ENCODE results near the gene PCK2. TPM values are rescaled to one million over a fixed set of nuclear protein-coding genes. Genes with fewer than 3 reads are reported as not detected.

The PCK2 gene
- total and polyA plus RNA-seq, 2 donors (not counting 3 experiments of a cell fraction or from before 2014, with no cell fraction given): 23.5 to 24.5 TPM

DNA sequence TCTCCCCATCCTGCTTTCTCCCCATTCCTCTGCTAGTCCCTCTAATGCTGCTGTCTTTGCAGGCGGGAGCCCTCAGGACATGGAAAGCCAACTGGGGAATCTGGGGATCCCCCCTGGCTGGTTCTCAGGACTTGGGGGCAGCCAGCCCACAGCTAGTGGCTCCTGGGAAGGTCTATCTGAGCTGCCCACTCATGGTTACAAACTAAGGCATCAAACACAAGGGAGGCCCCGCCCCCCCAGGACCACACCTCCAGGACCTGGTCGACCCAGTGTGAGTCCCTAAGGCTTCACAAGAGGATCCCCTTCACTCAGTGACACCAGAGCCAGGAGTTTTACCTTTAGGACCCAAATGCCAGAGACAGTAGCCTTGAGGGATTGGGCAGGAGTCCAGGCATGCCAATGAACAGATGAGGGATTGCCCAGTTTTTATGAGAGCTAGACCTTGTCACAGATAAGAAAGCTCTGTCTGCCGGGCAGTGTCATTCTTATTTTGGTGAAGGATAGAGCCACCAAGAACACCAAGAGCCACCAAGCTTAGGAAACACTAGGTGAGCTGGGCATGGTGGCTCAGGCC lies 30.8 kb upstream of the PCK2 start:
- no peak overlapping the region for H3K9ac ChIP-seq (replicated peaks; ENCODE audit: extremely low read depth, insufficient read depth, low read length)
- dilution Hi-C loops (cut with MboI; ENCODE audit: extremely low pct_ligation_motif_present, low sequenced_read_pairs): no loop called here
- POLR2A ChIA-PET: no interaction called here

More for the DNA sequence above, 30.8 kb upstream of the PCK2 start:
- no peaks in the 10 kb centered on the region for H3K4me1 ChIP-seq (ENCODE audit: control insufficient read depth, extremely low read depth, insufficient read depth, low read length)
- H3K4me2 ChIP-seq (ENCODE audit: insufficient read depth, low read length): no peak overlapping the region
- intact Hi-C loops (cut with micrococcal nuclease): no loop called here
- H3K27ac ChIP-seq (ENCODE audit: insufficient read depth, low read depth, low read length): no peak overlapping the region
- CTCF ChIA-PET: interaction anchor here (0.8 to 5.2 kb wide), 2 partner anchors 9 to 46 kb away, joined by 3 to 26 read pairs; no protein-coding TSS in a partner anchor
- H3K4me3 ChIP-seq (replicated peaks in 1 of 3; ENCODE audit: insufficient read depth in 1 of 3, low read depth in 1 of 3, low read length in 3 of 3): no peak overlapping the region
- no peaks in the 10 kb centered on the region for H3K9me3 ChIP-seq (replicated peaks; ENCODE audit: control insufficient read depth, insufficient read depth, low read length)
- H3K79me2 ChIP-seq (ENCODE audit: control insufficient read depth, insufficient read depth, low read length): no peaks in the 10 kb centered on the region
- no peaks in the 10 kb centered on the region for H3K36me3 ChIP-seq (ENCODE audit: control insufficient read depth in 2 of 2, extremely low read depth in 1 of 2, insufficient read depth in 2 of 2, low read length in 2 of 2)
- BruUV-seq (replicated peaks): no TSS peak
- H3K9me1 ChIP-seq (replicated peaks; ENCODE audit: control insufficient read depth, extremely low read depth, insufficient read depth, low read length): no peaks in the 10 kb centered on the region
- DNase-seq (ENCODE audit: low read depth, low spot score): no peak
- H4K20me1 ChIP-seq (replicated peaks; ENCODE audit: control insufficient read depth, extremely low read depth, insufficient read depth, low read length): no peaks in the 10 kb centered on the region
- no peak overlapping the region for H2AFZ ChIP-seq (ENCODE audit: low read depth, low read length)
- peaks cover 0 to 1% of the 10 kb centered on the region in 2 experiments for H3K27me3 ChIP-seq (ENCODE audit: control insufficient read depth in 2 of 2, insufficient read depth in 2 of 2, low read length in 2 of 2)
- no peak for FAIRE-seq
- TF ChIP-seq FOS (IDR thresholded peaks at IDR 0.05; ENCODE audit: borderline replicate concordance, insufficient read depth, low read length) (no peak), JUN (IDR thresholded peaks at IDR 0.05; ENCODE audit: borderline replicate concordance, insufficient read depth, insufficient read length, low read depth) (no peak), POLR2A (IDR thresholded peaks at IDR 0.05; ENCODE audit: low read depth, low read length) (no peak), GATA2 (IDR thresholded peaks at IDR 0.05; ENCODE audit: insufficient read depth, insufficient read length, low read depth, low read length) (no peak), POLR2AphosphoS5 (IDR thresholded peaks at IDR 0.05; ENCODE audit: insufficient read depth, low read depth, low read length) (no peak), EZH2 (IDR thresholded peaks at IDR 0.05; ENCODE audit: borderline replicate concordance, low read depth, low read length, severe bottlenecking) (no peak), MYC (IDR thresholded peaks at IDR 0.05; ENCODE audit: low read depth, low read length) (no peak)
- TF ChIP-seq, protein P1, sequence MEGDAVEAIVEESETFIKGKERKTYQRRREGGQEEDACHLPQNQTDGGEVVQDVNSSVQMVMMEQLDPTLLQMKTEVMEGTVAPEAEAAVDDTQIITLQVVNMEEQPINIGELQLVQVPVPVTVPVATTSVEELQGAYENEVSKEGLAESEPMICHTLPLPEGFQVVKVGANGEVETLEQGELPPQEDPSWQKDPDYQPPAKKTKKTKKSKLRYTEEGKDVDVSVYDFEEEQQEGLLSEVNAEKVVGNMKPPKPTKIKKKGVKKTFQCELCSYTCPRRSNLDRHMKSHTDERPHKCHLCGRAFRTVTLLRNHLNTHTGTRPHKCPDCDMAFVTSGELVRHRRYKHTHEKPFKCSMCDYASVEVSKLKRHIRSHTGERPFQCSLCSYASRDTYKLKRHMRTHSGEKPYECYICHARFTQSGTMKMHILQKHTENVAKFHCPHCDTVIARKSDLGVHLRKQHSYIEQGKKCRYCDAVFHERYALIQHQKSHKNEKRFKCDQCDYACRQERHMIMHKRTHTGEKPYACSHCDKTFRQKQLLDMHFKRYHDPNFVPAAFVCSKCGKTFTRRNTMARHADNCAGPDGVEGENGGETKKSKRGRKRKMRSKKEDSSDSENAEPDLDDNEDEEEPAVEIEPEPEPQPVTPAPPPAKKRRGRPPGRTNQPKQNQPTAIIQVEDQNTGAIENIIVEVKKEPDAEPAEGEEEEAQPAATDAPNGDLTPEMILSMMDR (IDR thresholded peaks at IDR 0.05; ENCODE audit: extremely low read depth in 1 of 2, insufficient read depth in 1 of 2, low read depth in 1 of 2, low read length in 2 of 2): no peak
- TF ChIP-seq, protein P2, sequence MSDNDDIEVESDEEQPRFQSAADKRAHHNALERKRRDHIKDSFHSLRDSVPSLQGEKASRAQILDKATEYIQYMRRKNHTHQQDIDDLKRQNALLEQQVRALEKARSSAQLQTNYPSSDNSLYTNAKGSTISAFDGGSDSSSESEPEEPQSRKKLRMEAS (IDR thresholded peaks at IDR 0.05; ENCODE audit: insufficient read depth, insufficient read length): no peak
